Erythroblast (primary cell): Measurements from ENCODE around the gene SLC29A1.

Source experiments
- GATA1 ChIP-seq: IDR thresholded peaks from 2 replicates; pipeline ENCODE4 v1.6.1; 2011; ENCODE audit warnings: low read depth, mild to moderate bottlenecking, control low read depth, low read length, moderate library complexity
- POLR2A ChIP-seq: IDR thresholded peaks from 2 replicates; pipeline ENCODE4 v1.6.1; 2011; ENCODE audit warnings: mild to moderate bottlenecking, low read length

DNA sequence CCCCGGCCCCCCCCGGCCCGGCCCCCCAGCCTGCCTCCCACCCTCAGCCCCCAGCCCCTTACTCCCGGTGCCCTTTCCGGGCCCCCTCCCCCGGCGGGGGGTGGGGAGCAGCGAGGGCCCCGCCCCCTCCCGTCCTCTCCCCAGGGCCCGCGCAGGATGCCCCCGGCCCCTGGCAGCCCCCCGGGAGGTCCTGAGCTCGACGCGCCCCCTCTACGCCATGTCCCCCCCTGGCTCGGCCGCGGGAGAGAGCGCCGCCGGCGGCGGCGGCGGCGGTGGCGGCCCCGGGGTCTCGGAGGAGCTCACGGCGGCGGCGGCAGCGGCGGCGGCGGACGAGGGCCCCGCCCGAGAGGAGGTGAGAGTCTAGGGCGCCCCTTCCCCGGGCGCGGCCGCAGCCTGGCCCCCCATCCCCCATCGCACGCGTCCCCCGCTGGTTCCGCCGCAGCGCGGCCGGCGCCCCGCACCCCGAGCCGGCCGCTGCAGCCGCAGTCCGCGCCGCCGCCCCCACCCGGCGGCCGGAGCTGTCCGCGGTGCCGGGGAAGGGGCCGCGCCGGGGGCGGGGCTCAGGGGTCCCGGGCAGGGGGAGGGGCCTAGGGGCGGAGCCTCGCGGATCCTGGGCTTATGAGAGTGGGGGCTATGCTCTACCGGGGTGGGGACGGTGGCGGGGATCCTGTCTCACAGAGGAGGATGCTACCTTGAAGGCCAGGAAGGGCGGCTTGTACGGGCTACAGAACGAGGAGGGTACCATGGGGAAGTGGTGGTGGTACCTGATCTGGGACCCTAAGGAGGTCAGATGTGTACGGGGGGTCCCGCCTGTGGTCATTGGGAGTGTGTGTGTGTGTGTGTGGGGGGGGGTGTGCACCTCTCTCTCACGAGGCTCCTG lies 47.4 kb downstream of the SLC29A1 start:
- TF ChIP-seq POLR2A (no peak), GATA1 (no peak)
